GM19238 (cell line): ENCODE measurements around the gene PHF1.
"Not testable (repeated sequence)": the region's sequence is repeated elsewhere in the genome, so short reads cannot be mapped to it uniquely, and the experiment has no call there.

Experiments used
- DNase-seq: peaks from one replicate; pipeline ENCODE4 v3.0.0; 2011; ENCODE audit warnings: low spot score; ENCODE audit not compliant: insufficient read length

Gene PHF1

GRCh38 chr6:33391278-33391921 lies 19.4 kb upstream of the PHF1 start, which contains the start of gene KIFC1:
TSS of gene KIFC1 (plus strand) at chr6:33391823. CDS start at chr6:33391986, 163 bp downstream.
- peak; percentile 93 for DNase-seq

GRCh38 chr6:33391922-33392594 lies 18.8 kb upstream of the PHF1 start:
- DNase-seq = peak; percentile 15

DNA sequence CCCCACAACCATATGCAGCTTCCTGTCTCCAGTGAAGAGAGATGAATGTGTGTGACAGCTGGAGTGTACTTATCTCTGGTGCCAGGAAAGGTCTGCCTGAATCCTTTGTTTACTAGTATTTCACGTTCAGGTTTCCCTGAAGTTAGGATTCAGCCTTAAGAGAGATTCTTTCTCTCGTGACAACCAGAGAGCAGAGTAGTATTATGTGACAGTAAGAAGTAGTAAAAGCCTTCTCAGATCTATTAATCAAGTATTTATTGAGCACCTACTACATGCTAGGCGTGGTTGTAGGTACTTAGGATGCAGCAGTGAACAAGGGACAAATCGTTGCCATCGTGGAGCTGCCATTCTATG lies 18.2 kb upstream of the PHF1 start:
- DNase-seq = no peak

DNA sequence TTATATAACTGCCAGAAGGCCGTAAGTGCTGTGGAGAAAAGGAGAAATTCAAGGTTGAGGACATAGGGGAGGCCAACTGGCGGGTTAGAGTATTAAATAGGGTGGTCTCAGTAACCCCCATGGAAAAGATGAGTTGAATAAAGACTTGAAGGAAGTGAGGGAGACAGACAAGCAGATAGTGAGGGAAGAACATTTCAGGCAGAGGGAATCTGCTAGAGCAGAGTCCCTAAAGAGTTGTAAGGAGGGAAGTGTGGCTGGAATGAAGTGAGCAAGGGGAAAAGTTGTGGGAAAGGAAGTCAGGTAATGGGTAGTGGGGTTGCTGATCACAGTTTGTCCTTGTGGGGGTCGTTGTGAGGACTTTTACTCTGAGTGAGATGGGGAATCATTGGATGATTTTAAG lies 17.8 kb upstream of the PHF1 start:
- DNase-seq = no peak

DNA sequence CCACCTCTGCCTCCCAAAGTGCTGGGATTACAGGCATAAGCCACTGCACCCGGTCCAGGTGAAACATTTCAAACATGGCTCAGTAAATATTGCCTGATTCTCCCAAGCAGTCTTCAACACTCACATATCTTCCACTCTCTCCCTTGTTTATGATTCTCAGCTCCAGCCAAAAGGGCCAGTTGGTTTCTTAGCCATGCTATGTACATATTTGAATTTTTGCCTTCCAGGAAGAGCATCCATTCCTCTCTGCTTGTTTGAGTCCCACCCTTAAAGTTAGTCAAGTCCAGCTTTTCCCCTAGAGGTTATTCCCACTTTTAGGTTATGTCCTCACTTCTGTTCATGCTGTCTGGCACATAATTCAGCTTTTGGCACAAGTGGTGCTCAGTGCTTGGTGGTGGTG lies 13.3 kb upstream of the PHF1 start:
- no peak for DNase-seq

DNA sequence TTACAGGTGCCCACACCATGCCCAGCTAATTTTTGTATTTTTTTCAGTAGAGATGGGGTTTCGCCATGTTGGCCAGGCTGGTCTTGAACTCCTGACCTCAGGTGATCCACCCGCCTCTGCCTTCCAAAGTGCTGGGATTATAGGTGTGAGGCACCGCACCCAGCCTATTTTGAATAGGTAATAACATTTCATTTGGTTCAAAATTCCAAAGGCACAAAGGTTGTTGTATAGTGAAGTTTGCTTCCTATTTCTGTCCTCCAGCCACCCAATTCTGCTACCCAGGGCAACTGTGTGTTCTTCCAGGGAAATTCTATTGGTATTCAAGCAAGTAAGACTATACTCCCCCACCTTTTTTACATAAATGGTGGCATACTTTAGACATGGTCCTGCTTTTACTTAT lies 12.2 kb upstream of the PHF1 start:
- DNase-seq = not testable (repeated sequence)

DNA sequence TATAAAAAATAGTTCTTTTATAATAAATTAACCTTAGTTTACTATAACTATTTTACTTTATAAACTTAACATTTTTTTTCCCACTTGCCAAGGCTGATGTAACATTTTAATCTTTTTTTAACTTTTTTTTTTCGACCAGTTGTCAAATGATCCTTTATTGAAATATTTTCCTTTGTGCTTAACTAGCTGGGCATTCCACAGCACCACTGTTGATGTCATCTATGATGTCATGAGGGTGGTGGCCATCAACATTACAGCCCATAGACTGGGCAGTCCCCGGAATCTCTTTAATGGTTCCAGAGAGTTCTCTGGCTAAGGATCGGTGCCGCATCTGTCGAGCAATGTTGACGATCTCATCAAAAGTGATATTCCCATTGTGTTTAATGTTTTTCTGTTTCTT lies 10.9 kb upstream of the PHF1 start:
- not testable (repeated sequence) for DNase-seq

DNA sequence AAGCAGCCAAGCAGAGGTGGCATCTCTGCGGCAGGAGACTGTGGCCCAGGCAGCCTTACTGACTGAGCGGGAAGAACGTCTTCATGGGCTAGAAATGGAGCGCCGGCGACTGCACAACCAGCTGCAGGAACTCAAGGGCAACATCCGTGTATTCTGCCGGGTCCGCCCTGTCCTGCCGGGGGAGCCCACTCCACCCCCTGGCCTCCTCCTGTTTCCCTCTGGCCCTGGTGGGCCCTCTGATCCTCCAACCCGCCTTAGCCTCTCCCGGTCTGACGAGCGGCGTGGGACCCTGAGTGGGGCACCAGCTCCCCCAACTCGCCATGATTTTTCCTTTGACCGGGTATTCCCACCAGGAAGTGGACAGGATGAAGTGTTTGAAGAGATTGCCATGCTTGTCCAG lies 5.9 kb upstream of the PHF1 start:
- DNase-seq = no peak

- DNase-seq = no peak
These were observed 5.4 kb upstream of the PHF1 start for GRCh38 chr6:33405386-33405940.

- DNase-seq = no peak
These were observed 4.7 kb upstream of the PHF1 start for GRCh38 chr6:33406126-33406525.

- no peak for DNase-seq
These were observed 3.6 kb upstream of the PHF1 start for GRCh38 chr6:33407132-33407718.

- peak; percentile 97 for DNase-seq
These were observed 634 bp upstream of the PHF1 start for GRCh38 chr6:33410050-33410710.

DNA sequence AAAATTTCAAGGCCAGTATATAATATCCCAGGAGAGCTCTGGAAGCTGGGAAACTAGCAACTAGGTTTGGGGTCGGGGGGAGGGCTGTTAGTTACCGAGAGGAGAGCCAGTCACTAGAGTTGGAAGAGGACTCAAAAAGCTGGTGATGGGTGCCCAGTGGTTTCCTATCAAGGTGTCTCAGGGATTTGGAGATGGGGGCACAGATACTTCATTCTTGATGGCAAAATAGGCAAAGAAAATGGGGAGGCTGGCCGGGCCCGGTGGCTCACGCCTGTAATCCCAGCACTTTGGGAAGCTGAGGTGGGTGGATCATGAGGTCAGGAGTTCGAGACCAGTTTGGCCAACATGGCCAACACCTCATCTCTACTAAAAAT lies 805 bp downstream of the PHF1 start:
- no peak for DNase-seq

GRCh38 chr6:33412140-33413009 lies 1.6 kb downstream of the PHF1 start:
- no peak for DNase-seq

GRCh38 chr6:33413241-33414120 lies 2.7 kb downstream of the PHF1 start:
- DNase-seq = no peak

- DNase-seq = no peak
These were observed 3.9 kb downstream of the PHF1 start for GRCh38 chr6:33414592-33415271.

GRCh38 chr6:33415831-33416230 lies 5.0 kb downstream of the PHF1 start:
- no peak for DNase-seq

DNA sequence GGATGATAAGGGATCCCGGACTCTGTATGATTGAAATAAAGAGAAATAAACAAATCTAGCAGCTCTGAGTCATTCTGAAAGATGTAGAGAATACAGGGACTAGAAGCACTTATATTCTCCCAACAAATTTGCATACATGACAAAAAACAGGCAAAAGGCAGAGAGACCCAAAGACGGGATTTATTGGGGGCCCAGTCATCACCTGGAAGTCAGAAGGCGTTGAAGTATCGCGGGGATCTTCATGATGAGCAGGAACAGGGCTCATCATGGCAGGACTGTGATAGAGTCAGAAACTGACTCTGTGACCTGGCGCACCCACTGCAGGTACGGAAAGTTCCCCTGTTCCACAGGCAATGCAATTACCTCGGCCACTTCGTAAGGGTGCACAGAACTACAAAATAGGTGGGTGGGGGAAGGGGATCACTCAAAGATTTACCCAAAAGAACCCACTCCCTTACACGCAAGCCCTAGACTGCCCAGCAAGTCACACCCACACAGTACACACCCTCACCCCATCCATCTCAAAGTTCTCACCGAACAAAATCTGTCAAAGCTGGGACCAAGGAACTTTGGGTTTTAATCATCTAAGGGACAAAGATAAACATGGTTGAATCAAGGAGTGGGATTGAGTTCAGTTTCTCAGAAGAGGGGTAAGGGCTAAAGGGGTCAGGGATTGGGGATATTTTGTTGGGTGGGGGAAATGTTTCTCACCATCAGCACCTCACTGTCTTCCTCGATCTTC lies 5.7 kb downstream of the PHF1 start:
- no peak for DNase-seq
